ENCODE results near the gene SBF2.
"Not testable (repeated sequence)": the region's sequence is repeated elsewhere in the genome, so short reads cannot be mapped to it uniquely, and the experiment has no call there.

SBF2 gene

DNA sequence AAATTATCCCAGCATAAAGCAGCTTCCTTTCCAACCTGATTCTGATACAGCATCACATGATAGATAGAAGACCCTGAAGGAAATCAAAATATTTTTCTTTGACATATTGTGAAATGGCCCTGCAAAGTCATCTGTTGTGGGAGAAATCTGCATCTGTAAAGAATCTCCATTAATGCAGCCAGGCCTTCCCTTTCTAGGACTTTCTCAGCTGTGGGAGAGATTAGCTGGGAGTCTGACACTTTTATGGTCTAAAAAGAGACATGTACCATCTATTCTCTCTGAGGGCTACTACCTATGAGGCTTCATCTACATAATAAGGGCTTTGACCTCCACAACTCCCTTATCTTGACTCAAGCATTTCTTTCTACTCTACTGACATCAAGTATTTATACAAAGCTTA lies 392.1 kb downstream of the SBF2 start:
- H3K27ac ChIP-seq (ENCODE audit: low read depth, low read length): no peak overlapping the region

DNA sequence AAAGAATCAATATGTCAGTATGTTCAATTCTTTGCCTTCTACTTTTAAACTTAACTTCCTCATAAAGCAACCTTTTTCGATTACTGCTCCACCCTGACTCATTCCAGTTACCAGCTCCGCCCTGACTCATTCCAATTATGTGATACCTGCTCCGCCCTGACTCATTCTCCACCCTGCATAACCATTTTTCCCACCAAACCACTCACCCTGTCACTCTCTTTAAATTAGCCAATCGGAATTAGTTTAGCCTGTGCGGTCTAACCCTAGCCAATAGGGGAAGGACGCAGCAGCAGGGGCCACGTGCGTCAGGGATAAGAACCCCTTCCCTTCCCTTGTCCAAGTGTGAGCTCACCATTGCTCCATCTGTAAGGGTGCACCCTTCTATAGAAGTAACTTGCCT lies 393.8 kb downstream of the SBF2 start:
- not testable (repeated sequence) for H3K27ac ChIP-seq (ENCODE audit: low read depth, low read length); H3K9me2 ChIP-seq (replicated peaks; ENCODE audit: control insufficient read depth, low read length); H3K79me2 ChIP-seq (ENCODE audit: control insufficient read depth, low read length); H3K36me3 ChIP-seq (ENCODE audit: control insufficient read depth, low read length); H3K4me3 ChIP-seq (ENCODE audit: low read length); H3K4me2 ChIP-seq (ENCODE audit: low read length); H3K9me3 ChIP-seq (ENCODE audit: control insufficient read depth, insufficient read depth, low read length); H3F3A ChIP-seq (ENCODE audit: control insufficient read depth, insufficient read depth); H3K27me3 ChIP-seq (ENCODE audit: control insufficient read depth, low read length); H4K20me1 ChIP-seq (ENCODE audit: control insufficient read depth, insufficient read depth, low read depth, low read length); H3K4me1 ChIP-seq (ENCODE audit: control insufficient read depth, low read length)

More for the DNA sequence above, 392.1 kb downstream of the SBF2 start:
- Histone ChIP-seq H3K4me2 (ENCODE audit: low read length) (no peak overlapping the region), H3K9me2 (replicated peaks; ENCODE audit: control insufficient read depth, low read length) (no peaks in the 10 kb centered on the region), H3K36me3 (ENCODE audit: control insufficient read depth, low read length) (no peaks in the 10 kb centered on the region), H3K4me3 (ENCODE audit: low read length) (no peak overlapping the region), H4K20me1 (ENCODE audit: control insufficient read depth, insufficient read depth, low read depth, low read length) (no peaks in the 10 kb centered on the region), H3K4me1 (ENCODE audit: control insufficient read depth, low read length) (no peaks in the 10 kb centered on the region), H3K79me2 (ENCODE audit: control insufficient read depth, low read length) (no peaks in the 10 kb centered on the region), H3K27me3 (ENCODE audit: control insufficient read depth, low read length) (no peaks in the 10 kb centered on the region), H3K9me3 (ENCODE audit: control insufficient read depth, insufficient read depth, low read length) (no peaks in the 10 kb centered on the region), H3F3A (ENCODE audit: control insufficient read depth, insufficient read depth) (no peaks in the 10 kb centered on the region)
- TF ChIP-seq CTCF (IDR thresholded peaks at IDR 0.05; ENCODE audit: low read depth, low read length, poor library complexity, severe bottlenecking) (no peak), EZH2phosphoT487 (IDR thresholded peaks at IDR 0.05; ENCODE audit: borderline replicate concordance, low read length) (no peak)

DNA sequence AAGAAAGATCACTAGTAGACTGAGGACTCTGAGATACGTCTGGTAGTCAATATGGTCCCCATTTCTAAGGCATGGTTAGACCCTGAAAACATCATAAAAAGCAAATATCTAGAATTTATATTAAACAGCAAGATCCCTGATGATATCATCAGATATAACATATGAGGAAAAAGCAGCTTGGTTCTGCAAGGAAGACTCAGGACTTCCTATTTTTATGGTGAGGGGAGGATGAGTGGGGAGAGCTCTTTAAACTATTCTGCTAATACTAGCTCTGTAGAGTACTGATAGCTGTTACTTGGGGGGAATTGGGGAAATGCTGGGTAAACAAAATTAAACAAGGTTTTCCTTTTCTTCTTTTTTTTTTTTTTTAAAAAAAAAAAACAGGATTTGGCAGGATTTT lies 394.3 kb downstream of the SBF2 start:
- H3K4me1 ChIP-seq (ENCODE audit: control insufficient read depth, low read length): no peaks in the 10 kb centered on the region
- H4K20me1 ChIP-seq (ENCODE audit: control insufficient read depth, insufficient read depth, low read depth, low read length): no peaks in the 10 kb centered on the region
- no peaks in the 10 kb centered on the region for H3F3A ChIP-seq (ENCODE audit: control insufficient read depth, insufficient read depth)
- no peak overlapping the region for H3K4me2 ChIP-seq (ENCODE audit: low read length)
- H3K9me3 ChIP-seq (ENCODE audit: control insufficient read depth, insufficient read depth, low read length): no peaks in the 10 kb centered on the region
- H3K27me3 ChIP-seq (ENCODE audit: control insufficient read depth, low read length): no peaks in the 10 kb centered on the region
- no peak overlapping the region for H3K4me3 ChIP-seq (ENCODE audit: low read length)
- no peaks in the 10 kb centered on the region for H3K9me2 ChIP-seq (replicated peaks; ENCODE audit: control insufficient read depth, low read length)
- H3K79me2 ChIP-seq (ENCODE audit: control insufficient read depth, low read length): no peaks in the 10 kb centered on the region
- TF ChIP-seq EZH2phosphoT487 (IDR thresholded peaks at IDR 0.05; ENCODE audit: borderline replicate concordance, low read length): no peak
- no peak for TF ChIP-seq CTCF (IDR thresholded peaks at IDR 0.05; ENCODE audit: low read depth, low read length, poor library complexity, severe bottlenecking)
- no peak overlapping the region for H3K27ac ChIP-seq (ENCODE audit: low read depth, low read length)
- no peaks in the 10 kb centered on the region for H3K36me3 ChIP-seq (ENCODE audit: control insufficient read depth, low read length)

DNA sequence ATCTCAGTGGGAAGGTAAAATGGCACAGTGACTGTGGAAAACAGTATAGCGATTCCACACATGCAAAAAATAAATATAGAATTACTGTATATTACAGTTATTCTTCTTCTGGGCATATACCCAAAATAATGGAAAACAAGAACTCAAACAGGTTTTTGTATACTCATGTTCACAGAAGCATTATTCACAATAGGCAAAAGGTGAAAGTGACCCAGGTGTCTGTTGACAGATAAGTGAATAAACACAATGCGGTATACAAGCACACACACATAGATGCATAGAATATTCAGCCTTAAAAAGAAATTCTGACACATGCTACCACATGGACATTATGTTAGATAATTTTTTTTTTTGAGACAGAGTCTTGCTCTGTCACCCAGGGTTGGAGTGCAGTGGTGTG lies 397.1 kb downstream of the SBF2 start:
- Histone ChIP-seq H3K9me2 (replicated peaks; ENCODE audit: control insufficient read depth, low read length) (no peaks in the 10 kb centered on the region), H3K27ac (ENCODE audit: low read depth, low read length) (no peak overlapping the region), H3K4me3 (ENCODE audit: low read length) (no peak overlapping the region), H4K20me1 (ENCODE audit: control insufficient read depth, insufficient read depth, low read depth, low read length) (no peaks in the 10 kb centered on the region), H3K79me2 (ENCODE audit: control insufficient read depth, low read length) (no peaks in the 10 kb centered on the region), H3K27me3 (ENCODE audit: control insufficient read depth, low read length) (no peaks in the 10 kb centered on the region), H3K4me1 (ENCODE audit: control insufficient read depth, low read length) (no peaks in the 10 kb centered on the region), H3F3A (ENCODE audit: control insufficient read depth, insufficient read depth) (no peaks in the 10 kb centered on the region), H3K36me3 (ENCODE audit: control insufficient read depth, low read length) (no peaks in the 10 kb centered on the region), H3K9me3 (ENCODE audit: control insufficient read depth, insufficient read depth, low read length) (no peaks in the 10 kb centered on the region), H3K4me2 (ENCODE audit: low read length) (no peak overlapping the region)
- no peak for TF ChIP-seq CTCF (IDR thresholded peaks at IDR 0.05; ENCODE audit: low read depth, low read length, poor library complexity, severe bottlenecking)
- no peak for TF ChIP-seq EZH2phosphoT487 (IDR thresholded peaks at IDR 0.05; ENCODE audit: borderline replicate concordance, low read length)
